GM21619 (cell line): ENCODE data around the gene SH2D7.

Experiments used
- ATAC-seq: cut with Tn5 transposase; IDR thresholded peaks from one replicate; pipeline ENCODE4 v1.9.1; 2021; ENCODE audit not compliant: unreplicated experiment

Gene SH2D7

GRCh38 chr15:78102741-78103140 lies 10.4 kb downstream of the SH2D7 start:
- ATAC-seq = no peak

- peak; percentile 82 for ATAC-seq
These were observed 11.2 kb downstream of the SH2D7 start for GRCh38 chr15:78103406-78104118.

DNA sequence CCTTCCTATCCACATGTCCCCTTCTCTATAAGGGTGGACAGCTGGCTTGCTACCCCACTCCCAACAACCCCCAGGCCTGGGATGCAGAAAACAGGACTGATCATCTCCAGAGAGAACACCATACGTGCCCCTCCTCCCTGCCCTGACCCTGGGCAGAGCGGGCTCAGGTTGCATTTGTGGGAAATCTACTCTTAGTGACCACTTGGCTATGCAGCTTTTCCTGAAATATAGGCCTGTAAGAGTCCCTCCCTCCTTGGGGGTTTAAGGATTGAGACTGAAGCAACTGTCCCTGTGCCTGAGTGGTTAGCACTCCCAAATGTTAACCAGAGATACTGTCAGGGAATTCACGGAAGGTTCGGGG lies 11.7 kb downstream of the SH2D7 start:
- ATAC-seq = peak; percentile 19

- no peak for ATAC-seq
These were observed 12.5 kb downstream of the SH2D7 start for GRCh38 chr15:78104566-78105475.

- no peak for ATAC-seq
These were observed 13.3 kb downstream of the SH2D7 start for GRCh38 chr15:78105476-78106241.

DNA sequence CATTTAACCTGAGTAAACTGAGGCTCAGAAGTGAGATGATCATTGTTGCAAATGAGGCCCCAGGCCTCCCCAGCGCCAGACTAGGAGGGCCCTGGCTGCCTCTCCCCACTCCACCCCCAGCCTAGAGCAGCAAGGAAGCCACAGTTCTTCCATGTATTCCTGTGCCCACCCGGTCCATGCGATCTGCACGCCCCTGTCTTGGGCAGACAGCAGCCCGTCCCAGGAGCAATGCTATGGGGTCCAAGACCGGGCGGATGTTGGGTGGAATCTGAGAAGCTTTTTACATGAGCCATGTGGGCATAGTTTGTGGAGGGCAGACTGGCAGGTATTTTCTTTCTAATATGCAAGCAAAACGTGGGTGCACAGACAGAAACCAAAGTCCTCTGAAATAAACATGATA lies 15.1 kb downstream of the SH2D7 start:
- no peak for ATAC-seq

- no peak for ATAC-seq
These were observed 16.1 kb downstream of the SH2D7 start for GRCh38 chr15:78108300-78109084.

- no peak for ATAC-seq
These were observed 16.8 kb downstream of the SH2D7 start for GRCh38 chr15:78109156-78109555.

DNA sequence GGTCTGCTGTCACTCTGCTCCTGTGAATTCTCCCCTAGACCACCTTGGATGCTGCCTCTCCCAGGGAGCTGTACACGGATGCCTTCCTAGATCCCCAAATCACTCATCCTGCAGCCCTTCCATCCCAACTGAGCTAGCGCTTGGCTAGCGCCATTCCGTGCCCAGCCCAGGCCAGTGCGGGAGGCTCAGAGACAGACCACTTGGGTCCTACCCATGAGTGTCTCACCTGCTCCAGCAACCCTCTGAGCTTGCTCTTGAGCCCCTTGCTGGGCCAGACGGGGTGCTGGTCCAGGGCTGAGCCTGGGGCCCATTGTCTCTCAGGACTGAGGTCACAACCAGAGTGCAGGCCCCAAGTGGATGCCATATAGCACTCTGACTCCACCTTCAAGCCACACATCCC lies 17.7 kb downstream of the SH2D7 start:
- no peak for ATAC-seq

GRCh38 chr15:78110916-78111475 lies 18.6 kb downstream of the SH2D7 start:
- no peak for ATAC-seq

DNA sequence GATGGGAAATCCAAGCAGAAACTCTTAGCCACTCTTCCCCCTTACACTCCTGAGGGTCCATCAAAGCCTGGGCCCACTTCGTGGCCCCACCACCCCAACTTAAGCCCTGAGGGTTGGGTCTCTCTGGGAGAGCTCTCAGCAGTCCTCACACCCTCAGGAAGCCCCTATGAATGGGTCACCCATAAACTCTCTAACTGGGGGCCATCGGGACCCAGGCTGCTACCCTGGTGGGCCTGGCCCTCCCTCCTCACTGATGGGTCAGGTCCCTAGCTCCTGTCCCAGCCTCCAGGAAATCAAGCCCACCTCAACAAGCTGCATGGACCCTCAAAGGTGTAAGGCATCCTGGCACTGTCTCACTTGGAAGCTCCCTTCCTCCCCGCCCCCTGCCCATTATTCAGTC lies 19.4 kb downstream of the SH2D7 start:
- no peak for ATAC-seq

DNA sequence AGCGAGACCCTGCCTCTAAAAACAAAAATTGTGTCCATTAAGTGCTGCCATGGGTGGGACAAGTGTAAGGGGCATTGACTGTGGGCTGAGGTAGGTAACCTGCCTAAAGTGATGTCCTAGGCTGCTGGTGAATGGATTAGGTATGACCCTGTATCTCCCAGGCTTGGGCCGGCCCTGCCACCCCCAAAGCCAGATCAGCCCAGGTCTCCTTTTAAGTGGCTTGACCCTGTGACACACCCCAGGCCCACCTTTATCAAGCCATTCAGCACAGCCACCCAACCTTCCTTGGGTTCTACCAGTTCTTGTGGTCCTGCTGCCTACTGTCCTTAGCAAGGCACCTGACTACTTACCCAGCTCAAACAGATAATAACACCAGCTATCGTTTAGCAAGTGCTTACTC lies 20.2 kb downstream of the SH2D7 start:
- ATAC-seq = no peak

DNA sequence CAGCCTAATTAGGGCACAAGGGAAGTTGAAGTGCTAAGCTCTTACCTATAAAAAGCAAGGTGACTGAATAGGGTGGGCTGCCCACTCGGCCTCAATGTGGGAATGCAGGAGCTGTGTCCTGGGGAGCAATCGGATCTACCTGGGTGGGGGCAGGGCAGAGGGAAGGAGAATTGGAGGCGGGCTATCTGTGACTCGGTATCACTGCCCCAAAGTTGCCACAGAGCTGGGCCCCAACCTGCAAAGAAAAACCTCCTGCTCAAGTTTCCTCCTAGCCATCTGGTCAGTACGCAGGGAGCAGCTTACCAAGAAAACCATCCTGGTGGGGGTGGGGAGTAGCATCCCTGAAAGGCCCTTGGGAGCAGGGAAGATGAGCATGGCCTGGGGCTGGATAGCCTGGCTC lies 28.2 kb downstream of the SH2D7 start:
- no peak for ATAC-seq

GRCh38 chr15:78125267-78125666 lies 32.9 kb downstream of the SH2D7 start:
- no peak for ATAC-seq

DNA sequence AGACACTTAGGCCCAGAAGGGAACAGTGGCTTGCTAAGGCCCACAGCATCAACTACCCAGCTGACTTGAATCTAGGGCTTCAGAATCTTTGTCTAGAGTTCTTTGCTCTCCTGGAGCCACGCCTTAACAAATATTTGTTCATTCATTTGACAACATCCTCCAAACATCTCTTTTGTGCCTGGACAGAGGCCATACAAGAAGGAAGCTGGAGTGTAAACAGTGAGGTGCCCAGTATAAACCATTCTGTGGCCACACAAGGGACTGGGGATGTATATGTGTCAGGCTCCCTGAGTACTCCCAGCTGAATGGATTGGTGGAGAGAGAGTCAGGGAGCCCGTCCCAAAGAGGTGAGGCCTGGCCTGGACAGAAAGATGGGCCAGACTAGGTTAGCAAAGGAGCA lies 35.5 kb downstream of the SH2D7 start:
- no peak for ATAC-seq

GRCh38 chr15:78129077-78129750 lies 36.9 kb downstream of the SH2D7 start:
- no peak for ATAC-seq

GRCh38 chr15:78129751-78130287 lies 37.5 kb downstream of the SH2D7 start:
- no peak for ATAC-seq

DNA sequence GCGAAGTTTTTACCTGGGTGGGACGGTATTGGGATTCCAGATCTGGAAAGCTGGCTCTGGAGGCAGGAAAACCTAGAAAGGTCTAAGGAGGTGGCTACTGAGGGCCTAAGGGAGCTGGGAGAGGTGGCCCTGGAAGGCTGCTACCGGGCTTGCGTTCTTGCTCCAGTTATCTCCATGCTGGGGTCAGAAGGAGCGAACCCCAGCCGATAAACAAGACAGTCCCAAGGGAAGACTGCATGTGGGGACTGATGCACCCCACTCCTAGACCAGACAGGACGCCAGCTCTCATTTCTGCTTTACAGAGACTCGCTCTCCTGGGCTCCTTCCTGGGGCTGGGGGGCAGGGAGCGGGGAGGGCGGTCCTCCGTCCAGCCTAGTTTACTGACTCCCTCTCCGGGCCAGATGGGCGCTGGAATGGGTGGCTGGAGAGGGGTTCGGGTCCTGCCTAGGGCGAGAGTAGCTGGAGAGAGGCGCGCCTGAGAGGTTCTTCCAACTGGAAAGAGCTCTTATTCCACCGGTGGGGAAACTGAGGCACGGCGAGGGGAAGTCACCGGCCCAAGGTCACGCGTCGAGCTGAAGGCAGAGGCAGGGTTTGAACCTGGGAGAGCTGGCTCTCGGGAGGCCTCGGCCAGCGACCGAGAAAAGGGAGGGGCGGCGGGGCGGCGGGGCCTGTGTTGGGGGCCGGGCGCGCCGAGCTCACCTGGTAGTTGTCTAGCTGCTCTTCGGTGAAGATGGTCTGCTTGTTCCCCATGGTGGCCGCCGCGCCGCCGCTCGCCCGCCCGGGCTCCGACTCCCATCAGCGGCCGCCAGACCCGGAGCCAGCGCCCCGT lies 38.3 kb downstream of the SH2D7 start:
- ATAC-seq = peak; percentile 40
